ENCODE data around the gene NEXN. TPM values are rescaled to one million over a fixed set of nuclear protein-coding genes. Genes with fewer than 3 reads are reported as not detected.

Gene NEXN
- total RNA-seq, result 0.94 TPM

GRCh38 chr1:77888081-77888780 is at the start of gene NEXN:
Gene NEXN, plus strand, starts transcription at chr1:77888624. Its CDS starts 27,483 bp downstream, at chr1:77916107.

GRCh38 chr1:77978969-77979876 is 90.8 kb downstream of the NEXN start, which contains the start of gene FUBP1:
Gene FUBP1, minus strand, starts transcription at chr1:77979072. Its CDS starts 68 bp downstream, at chr1:77979004.

Other genes starting within 250 kb of the NEXN start
- 166 TPM for gene ZZZ3, start 206.0 kb upstream of the NEXN start, total RNA-seq
- gene USP33, start 128.8 kb upstream of the NEXN start, total RNA-seq, result 267 TPM
- 25.0 TPM for gene MIGA1, start 109.0 kb upstream of the NEXN start, total RNA-seq
- gene FUBP1, start 90.4 kb downstream of the NEXN start, total RNA-seq, result 495 TPM
- gene DNAJB4, start 116.3 kb downstream of the NEXN start, total RNA-seq, result 35.4 TPM
- gene GIPC2, start 157.3 kb downstream of the NEXN start, total RNA-seq, result 0.31 TPM